HG03139 (cell line): ENCODE measurements around the gene FAM3B.

Experiments
- ATAC-seq: cut with Tn5 transposase; IDR thresholded peaks from one replicate; pipeline ENCODE4 v1.9.1; 2021; ENCODE audit not compliant: unreplicated experiment

Gene FAM3B

DNA sequence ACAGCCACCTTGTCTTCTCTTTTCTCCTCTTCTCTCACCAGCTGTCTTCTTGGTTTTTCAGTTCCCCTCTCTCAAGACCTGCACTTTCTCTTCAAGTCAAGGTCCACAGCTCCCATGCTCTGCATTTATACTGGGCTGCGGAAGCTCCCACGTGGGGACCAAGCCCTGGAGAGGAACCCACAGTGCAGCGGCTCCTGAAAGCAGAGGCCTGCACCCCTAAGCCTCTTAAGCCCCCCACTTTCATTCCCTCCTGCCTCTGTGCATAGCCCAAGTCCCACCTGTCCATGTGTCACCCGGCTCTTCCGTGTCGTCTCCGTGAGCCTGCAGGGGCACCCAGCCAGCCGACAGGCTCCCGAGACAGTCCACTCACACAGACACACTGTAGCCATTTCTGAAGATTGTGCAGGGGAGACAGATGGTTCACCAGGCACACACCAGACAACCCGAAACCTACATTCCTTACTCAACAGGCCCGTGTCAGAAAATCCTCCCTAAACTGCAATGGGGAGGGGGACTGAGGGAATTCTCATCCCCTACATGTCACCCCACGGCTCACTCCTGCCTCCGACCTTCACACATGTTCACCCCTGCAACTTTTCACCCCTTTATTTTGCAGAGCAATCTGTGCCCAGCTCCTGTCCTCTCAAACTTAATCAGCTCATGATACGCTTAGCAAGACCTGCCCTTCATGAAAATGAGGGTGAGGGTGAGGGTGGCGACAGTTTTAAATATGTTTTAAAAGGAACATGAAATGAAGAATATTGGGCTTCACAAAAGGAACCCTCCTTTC, 51.5 kb downstream of the FAM3B start:
- peak; percentile 42 for ATAC-seq

DNA sequence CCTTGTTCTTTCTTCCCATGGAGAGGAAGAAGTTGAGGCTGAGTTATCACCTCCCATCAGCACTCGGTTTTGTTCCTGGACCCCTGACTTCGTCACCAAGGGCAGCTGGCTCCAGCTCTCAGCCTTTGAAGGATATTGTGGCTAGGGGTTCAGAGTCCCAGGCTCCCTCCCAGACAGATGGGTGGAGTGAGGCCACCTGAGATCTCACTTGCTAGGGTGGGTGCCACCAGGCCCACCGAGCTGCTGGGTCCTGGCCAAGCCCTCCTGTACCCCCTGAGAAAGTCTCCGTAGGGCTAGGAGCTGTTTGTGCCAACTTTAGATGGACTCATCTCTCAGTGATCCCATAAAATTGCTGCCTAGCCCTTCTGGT, 52.1 kb downstream of the FAM3B start:
- no peak for ATAC-seq

DNA sequence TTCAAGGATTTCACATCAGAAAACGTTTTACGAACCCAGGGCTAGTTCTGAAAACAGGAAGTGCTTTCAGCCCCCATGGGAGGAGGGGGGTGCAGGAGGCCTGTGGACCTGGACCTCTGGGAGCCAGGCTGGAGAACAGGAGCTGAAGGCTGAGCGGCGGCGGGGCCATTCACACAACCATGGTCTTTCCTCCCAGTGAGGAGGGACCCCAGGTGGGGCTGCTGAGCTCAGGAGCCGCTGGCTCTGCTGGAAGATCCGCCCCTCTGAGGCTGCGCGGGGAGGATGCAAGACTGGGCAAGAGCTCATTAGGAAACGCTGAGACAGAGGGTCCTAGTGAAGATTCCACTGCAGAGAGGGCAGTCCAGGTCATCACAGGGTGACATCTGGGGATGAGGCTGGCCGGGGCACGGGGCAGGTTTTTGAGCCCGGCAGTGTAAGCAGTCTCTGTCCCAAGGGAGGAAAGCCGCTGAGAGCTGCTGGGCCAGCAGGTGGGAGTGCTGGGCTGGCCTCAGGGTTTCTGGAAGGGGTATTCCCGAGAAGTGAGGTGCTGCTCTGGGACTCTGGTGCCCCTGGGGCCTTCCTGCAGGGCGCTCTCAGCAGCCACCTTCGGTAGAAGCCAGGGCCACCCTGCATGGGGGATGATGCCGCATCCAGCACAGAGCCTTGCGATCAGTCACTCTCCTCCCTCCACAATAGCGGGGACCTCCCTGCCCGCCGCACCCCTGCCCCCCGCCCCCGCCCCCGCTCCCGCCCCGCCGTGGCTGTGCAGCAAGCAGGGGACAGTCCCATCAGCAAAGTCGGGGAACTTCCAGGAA, 52.7 kb downstream of the FAM3B start:
- no peak for ATAC-seq

DNA sequence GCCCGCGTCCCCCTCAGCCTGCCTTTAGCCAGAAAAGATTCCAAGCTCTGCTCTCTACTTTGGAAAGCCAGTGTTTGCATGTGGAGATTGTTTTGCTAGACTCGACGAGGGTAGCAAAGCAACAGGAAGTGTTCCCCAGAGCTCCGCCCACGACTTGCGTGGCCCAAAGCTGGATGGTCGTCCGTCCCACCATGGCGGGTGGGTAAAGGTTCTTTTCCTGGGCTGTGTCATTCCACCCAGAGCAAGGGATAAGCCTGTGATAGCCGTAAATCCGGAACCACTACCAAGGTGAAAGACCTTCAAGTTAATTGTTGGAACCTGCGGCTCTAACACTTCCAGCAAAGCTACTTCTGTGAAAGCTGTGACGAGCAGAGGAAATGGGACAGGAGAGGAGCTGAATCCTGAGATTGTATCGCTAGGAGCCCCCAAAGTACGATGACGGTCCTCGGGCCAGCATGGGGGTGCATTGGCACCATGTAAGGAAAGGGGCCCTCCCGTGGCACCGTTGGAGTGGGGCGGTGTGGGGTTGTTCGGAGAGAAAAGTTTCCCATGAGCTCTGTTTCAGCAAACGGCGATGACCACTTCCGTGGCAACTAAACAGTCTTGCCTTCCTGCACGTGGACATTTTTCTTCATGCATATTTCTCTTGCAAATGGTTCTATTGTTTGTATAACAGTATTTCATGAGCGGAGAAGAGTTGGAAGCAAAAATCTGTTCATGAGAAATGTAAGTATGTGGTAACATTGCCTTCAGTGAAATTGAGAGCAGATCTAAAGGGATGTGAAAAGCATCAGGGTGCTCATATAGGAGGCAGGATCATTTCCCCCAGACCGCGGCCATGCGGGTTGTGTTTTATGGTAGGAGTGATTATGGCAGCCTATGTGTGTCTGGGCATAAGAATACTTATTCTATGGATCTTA, 53.6 kb downstream of the FAM3B start:
- no peak for ATAC-seq

DNA sequence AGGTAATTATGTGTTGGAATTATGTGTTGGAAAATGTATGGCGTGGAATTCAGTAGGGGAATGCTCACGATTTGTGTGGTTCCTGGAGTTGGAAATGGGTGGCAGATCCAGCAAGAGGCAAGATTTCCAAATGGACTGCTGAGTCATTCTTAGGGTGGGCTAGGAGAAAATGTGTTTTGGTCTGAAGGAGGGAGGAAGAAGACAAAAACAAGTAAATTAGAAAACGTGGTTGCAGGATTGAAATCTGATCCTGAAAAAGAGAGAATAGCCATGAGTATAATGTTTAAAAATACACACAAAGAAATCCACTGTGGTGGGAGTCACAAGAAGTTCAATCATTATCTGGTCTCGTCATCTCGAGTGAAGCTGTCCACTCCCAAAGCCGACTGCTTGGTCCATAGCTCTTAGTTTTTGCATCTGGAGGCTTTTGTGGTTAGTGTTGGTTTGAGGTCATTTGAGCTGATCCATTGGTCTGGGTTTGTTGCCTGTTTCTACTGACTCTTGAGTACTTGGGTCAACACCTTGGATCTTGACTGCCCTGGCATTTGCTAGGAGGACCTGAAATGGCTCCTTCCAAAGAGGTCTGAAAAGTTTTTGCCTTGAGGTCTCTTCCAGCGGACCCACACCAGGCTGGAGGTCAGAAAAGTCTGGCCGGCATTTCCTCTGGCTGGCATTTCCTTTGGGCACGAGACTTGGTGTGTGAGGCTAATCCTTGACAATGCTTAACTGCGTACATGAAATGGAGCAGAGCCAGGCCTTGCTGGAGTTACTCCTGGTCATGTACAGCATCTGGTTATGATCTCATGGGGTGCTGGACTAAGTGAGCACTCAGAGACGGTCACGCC, 54.5 kb downstream of the FAM3B start:
- ATAC-seq, result no peak

DNA sequence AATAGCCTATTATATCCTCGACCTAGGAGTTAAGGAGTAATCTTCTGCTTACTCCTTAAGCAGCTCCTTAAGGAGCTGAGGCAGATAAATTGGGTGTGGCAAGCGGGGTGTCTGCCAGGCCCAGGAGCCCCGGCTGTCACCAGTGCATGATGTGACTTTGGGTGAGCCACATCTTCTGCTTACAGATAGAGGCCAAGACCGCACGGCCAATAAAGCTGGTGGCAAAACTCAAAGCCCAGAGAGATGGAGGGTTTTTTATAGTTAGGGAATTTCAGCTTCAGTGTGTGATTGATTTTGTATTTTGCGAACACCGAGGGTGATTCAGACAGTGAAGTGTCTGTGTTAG, 55.1 kb downstream of the FAM3B start:
- ATAC-seq, result no peak

DNA sequence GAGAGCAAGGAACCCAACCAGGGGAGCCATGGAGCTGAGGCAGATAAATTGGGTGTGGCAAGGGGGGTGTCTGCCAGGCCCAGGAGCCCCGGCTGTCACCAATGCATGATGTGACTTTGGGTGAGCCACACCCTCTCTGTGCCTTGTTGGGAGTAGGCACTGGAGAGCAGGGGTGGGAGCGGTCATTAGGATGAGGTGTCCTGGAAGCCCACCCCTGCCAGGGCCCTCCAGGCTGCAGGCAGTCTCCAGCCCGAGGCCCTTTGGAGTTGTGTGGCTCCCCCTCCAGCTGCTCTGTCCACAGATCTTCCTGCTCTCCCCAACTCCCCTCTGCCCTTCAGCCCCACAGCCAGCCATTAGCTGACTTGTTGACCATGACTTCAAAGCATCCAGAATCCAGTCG, 56.7 kb downstream of the FAM3B start:
- no peak for ATAC-seq

DNA sequence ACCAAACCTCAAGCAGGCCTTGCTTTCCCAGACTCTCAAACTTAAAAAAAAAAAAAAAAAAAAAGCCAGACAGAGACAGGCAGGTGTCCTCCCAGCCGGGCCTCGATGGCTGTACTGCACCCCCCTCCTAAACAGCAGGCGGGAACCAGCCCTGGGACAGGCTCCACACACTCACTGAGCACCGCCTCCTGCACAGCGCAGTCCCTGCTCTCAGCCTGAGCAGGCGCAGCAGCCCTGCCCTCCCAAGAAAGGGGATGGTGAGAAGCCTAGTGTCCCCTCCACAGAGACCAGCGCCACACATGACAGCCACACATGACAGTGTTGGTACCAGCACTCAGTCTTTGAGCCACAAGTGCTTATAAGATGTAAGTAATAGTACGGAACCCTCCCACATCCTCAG, 57.2 kb downstream of the FAM3B start:
- ATAC-seq, result no peak

DNA sequence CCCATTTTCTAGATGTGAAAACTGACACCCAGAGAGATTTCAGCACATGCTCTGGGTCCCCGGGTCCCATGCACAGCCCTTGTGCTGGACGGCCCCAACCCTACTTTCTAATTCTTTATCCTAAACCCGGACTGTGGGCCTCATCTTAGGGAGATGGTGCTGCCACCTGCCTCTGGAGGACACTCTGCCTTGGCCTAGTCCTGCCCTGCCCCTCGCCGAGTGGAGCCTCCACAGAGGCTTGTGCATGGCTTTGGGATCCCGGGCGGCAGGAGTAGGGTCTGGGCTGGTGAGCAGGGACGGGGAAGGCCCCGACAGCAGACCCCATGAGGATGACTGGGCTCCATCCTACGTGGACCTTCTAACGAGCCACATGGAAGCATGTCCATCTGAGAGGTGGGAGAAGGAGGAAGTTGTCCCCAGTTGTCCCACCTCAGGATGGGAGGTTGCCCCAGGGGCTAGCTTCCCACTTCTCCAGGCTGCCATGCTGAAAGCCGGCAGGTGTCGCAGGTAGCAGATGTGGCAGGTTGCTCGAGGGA, 57.6 kb downstream of the FAM3B start:
- no peak for ATAC-seq

DNA sequence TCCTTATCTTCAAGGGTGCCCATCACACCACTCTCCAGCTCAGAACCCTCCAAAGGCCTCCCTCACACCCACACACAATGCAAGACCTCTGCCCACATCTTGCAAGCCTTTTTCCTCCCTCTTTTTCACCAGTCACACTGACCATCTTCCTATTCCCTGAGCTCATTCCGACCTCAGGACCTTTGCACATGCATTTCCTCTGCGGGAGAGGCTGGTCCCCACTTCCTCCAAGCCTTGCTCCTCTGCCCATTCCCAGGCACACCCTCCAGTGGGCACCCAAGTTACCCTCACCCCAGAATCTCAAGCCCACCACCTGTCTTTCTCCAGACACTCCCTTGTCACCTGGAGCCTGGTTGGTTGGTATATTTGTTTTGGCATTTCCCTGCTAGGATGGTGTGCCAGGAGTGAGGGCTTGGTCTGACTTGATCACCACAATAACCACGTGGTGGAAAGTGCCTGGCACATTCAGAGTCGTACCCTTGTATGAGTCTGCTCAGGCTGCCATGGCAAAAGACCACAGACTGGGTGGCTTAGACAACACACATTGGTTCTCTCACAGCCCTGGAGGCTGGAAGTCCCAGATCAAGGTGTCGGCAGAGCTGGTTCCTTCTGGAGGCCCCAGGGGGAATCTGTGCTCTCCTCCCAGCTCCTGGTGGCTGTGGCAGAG, 58.4 kb downstream of the FAM3B start:
- ATAC-seq, result no peak

DNA sequence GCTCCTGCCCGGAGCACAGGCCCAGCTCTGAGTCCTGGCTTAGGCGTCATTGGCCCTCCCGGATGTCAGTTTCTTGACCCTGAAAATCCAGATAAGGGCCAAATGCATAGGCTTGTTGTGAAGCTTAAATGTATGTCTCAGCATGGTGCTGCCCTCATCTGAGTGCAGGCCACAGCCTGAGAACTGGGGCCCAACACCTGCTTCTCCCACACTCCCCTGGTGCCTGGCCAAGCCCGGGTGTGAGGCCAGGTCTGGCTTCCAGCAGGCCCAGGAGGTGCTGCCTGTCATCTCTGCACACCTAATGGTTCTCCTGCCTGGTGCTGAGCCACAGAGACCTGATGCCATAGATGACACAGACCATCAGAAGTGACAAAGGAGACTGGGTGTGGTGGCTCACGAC, 59.3 kb downstream of the FAM3B start:
- ATAC-seq, result no peak

DNA sequence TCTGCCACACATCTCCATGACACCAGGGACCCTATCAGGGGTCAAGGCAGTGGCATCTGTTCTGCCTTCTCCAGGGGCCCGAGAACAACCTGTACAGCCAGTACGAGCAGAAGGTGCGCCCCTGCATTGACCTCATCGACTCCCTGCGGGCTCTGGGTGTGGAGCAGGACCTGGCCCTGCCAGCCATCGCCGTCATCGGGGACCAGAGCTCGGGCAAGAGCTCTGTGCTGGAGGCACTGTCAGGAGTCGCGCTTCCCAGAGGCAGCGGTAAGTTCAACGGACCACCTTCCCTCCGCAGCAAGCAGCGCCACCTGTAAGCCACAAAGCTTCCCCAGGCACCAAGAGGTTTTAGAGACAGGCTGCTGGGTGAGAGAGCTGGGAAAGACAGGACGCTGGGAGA, 61.1 kb downstream of the FAM3B start:
- ATAC-seq, result no peak

DNA sequence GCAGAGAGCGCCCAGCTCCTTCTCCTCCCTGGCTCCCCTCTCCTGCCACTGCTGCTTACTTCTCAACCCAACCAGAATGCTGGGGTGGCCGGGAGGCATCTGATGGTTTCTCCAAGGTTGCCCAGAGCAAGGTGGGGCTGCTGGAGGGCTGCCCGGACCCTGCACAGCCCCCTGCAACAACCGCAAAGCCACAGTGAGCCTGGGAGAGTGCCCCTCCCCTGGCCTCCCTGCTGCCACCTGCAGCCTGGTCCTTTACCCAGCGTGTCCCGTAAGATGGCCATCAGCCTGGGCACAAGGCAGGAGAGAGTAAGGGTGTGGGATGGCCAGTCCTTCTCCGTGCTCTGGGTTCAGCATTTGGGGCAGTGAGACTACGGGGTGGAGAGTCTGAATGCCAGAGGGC, 62.2 kb downstream of the FAM3B start:
- no peak for ATAC-seq

DNA sequence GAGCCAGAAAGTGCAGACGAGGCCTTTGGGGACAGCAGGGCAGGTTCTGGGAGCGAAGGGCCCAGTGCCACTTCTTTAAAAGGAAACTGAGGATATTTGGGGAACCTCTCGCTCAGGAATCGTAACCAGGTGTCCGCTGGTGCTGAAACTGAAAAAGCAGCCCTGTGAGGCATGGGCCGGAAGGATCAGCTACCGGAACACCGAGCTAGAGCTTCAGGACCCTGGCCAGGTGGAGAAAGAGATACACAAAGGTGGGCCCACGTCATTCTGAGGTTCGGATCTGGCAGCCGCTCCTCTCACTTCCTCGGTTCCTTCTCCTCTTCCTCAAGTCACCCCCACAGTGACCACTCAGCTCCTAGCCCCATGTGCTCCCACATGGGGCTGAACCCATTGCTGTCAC, 63.3 kb downstream of the FAM3B start:
- ATAC-seq, result no peak

DNA sequence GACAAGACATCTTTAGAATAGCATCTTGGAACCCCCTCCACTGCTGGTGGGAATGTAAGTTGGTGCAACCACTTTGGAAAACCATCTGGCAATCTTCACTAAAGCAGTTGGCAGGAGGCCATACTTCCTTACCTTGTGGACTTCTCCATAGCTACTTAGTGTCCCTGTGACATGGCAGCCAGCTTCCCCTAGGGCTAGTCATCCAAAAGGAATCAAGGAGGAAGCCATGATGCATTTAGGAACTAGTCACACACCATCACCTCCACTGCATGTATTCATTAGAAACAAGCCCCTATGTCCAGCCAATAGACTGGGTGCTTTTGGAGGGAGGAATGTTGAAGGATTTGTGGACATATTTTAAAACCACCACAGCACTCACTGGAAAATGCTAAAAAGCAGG, 65.1 kb downstream of the FAM3B start:
- no peak for ATAC-seq

DNA sequence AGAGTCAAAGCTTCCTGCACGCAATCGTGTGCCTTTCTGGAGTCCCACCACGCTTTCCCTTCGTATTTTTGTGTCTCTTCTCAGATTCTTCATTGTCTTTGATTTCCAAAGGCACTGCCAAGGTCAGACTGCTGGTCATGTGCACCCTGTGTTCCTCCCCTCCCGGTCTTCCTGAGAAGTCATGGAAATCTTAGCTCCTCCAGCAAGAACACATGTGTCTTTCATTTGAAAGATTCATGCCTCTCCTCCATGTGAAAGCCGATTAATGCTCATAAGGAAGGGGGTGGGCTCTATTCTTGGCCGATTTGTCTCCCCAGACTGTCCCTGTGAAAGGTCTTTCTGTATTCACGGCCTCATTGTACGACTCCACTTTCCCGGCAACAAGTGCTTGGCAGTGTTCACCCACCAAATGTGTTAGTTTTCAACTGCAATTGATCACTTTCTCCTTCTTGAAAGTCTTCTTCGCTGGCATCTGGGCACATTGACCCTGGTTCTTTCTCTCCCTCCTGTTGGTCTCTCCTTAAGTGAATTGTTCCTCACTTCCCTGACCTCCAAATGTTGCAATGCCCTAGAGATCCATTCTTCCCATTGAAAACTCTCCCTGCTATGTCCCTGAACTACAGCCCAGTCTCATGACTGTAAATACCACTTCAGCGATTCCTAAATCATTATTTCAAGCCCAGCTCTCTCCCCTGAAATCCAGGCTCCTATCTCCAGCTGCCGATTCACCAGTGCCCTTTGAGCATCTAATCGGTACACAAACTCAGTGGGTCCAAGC, 70.6 kb downstream of the FAM3B start:
- ATAC-seq, result no peak

DNA sequence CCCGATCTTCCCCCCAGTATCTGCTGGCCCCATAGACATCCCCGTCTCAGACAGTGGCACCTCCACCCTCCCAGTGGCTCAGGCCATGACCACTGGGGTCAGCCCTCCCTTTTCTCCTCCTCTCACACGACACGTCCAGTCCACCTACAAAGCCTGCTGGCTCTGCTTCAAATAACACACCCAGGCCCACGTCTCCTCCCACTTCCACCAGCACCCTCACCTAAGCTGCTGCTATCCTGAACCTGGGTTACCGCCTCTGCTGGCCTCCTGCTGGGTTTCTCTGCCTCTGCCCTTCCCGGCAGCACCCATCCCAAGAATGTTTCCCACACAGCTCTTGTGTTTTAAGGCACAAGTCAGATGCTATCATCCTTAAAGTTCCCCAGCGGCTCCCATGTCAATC, 71.2 kb downstream of the FAM3B start:
- no peak for ATAC-seq

DNA sequence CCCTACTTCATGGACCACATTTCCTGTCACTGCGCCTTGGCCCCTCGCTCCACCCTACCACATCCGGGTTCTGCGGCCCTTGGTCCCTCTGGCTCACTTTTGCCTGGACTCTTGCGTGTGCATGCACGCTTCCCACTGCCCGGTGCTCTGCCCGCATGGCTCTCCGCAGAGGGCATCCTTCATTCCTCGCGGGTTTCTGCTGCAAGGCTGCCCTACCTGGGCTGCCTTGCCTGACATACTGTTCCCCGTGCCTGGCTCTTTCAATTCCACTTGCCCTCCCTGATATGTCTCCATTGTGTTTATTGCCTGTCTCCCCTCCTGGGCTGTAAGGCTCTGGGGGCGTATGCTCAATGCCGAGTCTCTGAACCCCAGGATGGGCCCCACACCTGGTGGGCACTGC, 71.7 kb downstream of the FAM3B start:
- ATAC-seq, result no peak

DNA sequence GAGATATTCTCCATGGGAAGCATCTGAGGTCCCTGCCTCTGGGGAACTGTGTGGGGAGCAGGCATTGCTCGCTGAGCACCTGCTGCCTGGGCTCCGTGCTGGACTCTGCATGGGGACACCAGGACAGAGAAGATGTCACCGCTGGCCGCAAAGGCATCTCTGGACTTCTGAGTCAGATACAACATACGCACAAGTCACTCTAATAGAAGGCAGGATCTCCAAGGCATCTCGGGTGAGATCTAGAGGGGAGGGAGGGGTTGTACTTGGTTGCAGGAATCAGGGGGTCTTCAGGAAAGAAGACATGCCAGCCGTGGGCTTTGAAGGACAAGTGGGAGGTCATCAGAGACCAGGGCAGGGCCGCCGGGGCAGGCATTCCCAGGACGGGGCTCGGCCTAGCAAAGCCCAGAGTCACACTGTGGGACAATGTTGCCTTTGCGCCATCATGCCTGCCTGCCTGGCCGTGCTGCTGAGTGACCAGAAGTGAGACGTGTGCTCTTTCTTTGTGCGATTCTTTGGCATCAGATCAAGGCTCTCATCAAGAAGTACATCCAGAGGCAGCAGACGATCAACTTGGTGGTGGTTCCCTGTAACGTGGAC, 73.5 kb downstream of the FAM3B start:
- ATAC-seq, result no peak
